ENCODE measurements around the gene NNAT.

NNAT gene

GRCh38 chr20:37516811-37517750 lies 4.0 kb upstream of the NNAT start:
- peaks cover 27% of the 10 kb centered on the region for H3K4me1 Mint-ChIP-seq
- ATAC-seq: no peak
- DNase-seq: no peak
- no peaks in the 10 kb centered on the region for H3K9me3 Mint-ChIP-seq
- no peaks in the 10 kb centered on the region for H3K27me3 Mint-ChIP-seq
- no peak overlapping the region for H3K27ac Mint-ChIP-seq
- H3K4me3 Mint-ChIP-seq: no peak overlapping the region

- Mint-ChIP-seq H3K4me3 (no peak overlapping the region), H3K27me3 (no peaks in the 10 kb centered on the region), H3K27ac (peak overlapping the region in 1 of 2 donors; percentile 34), H3K9me3 (no peaks in the 10 kb centered on the region), H3K4me1 (peaks cover 31% of the 10 kb centered on the region)
- ATAC-seq (no peak), DNase-seq (no peak)
These were observed 3.0 kb upstream of the NNAT start for GRCh38 chr20:37518059-37518458.

- no peak for ATAC-seq
- Mint-ChIP-seq H3K27ac (peak overlapping the region; percentile 57 to 68), H3K27me3 (no peaks in the 10 kb centered on the region), H3K4me3 (no peak overlapping the region), H3K4me1 (peaks cover 38% of the 10 kb centered on the region), H3K9me3 (no peaks in the 10 kb centered on the region)
- DNase-seq: no peak
These were observed 2.2 kb upstream of the NNAT start for GRCh38 chr20:37518606-37519507.

GRCh38 chr20:37519508-37520418 lies 1.3 kb upstream of the NNAT start:
- peaks cover 48% of the 10 kb centered on the region for H3K4me1 Mint-ChIP-seq
- peak overlapping the region in 1 of 2 donors; percentile 86 for H3K4me3 Mint-ChIP-seq
- no peaks in the 10 kb centered on the region for H3K9me3 Mint-ChIP-seq
- DNase-seq: no peak
- H3K27me3 Mint-ChIP-seq: no peaks in the 10 kb centered on the region
- H3K27ac Mint-ChIP-seq: peak overlapping the region in 1 of 2 donors; percentile 68
- no peak for ATAC-seq

- Mint-ChIP-seq H3K27me3 (no peaks in the 10 kb centered on the region), H3K27ac (no peak overlapping the region), H3K9me3 (no peaks in the 10 kb centered on the region), H3K4me3 (peak overlapping the region; percentile 17 to 86), H3K4me1 (peaks cover 55% of the 10 kb centered on the region)
- DNase-seq (no peak), ATAC-seq (no peak)
These were observed 563 bp upstream of the NNAT start for GRCh38 chr20:37520419-37520955.

- no peak for ATAC-seq
- no peak for DNase-seq
- Mint-ChIP-seq H3K27ac (no peak overlapping the region), H3K9me3 (no peaks in the 10 kb centered on the region), H3K27me3 (no peaks in the 10 kb centered on the region), H3K4me3 (no peak overlapping the region), H3K4me1 (peaks cover 65% of the 10 kb centered on the region)
These were observed 1.4 kb downstream of the NNAT start for GRCh38 chr20:37522260-37523011.

- Mint-ChIP-seq H3K27me3 (no peaks in the 10 kb centered on the region), H3K27ac (no peak overlapping the region), H3K4me3 (no peak overlapping the region), H3K9me3 (no peaks in the 10 kb centered on the region), H3K4me1 (peaks cover 64% of the 10 kb centered on the region)
- ATAC-seq: no peak
- DNase-seq: no peak
These were observed 2.0 kb downstream of the NNAT start for GRCh38 chr20:37523012-37523391.

- DNase-seq (no peak), ATAC-seq (no peak)
- peaks cover 71% of the 10 kb centered on the region for H3K4me1 Mint-ChIP-seq
- no peak overlapping the region for H3K27ac Mint-ChIP-seq
- H3K4me3 Mint-ChIP-seq: peak overlapping the region in 1 of 2 donors; percentile 2
- H3K9me3 Mint-ChIP-seq: no peaks in the 10 kb centered on the region
- H3K27me3 Mint-ChIP-seq: no peaks in the 10 kb centered on the region
These were observed 3.1 kb downstream of the NNAT start for GRCh38 chr20:37523911-37524700.

GRCh38 chr20:37524859-37525708 lies 4.0 kb downstream of the NNAT start:
- H3K4me3 Mint-ChIP-seq: peak overlapping the region; percentile 22 to 94
- peaks cover 70% of the 10 kb centered on the region for H3K4me1 Mint-ChIP-seq
- H3K27me3 Mint-ChIP-seq: no peaks in the 10 kb centered on the region
- H3K9me3 Mint-ChIP-seq: no peaks in the 10 kb centered on the region
- no peak overlapping the region for H3K27ac Mint-ChIP-seq
- DNase-seq (peak; percentile 16 to 31), ATAC-seq (peak; percentile 51)

- Mint-ChIP-seq H3K4me3 (peak overlapping the region; percentile 89 to 94), H3K27me3 (no peaks in the 10 kb centered on the region), H3K9me3 (no peaks in the 10 kb centered on the region), H3K4me1 (peaks cover 63% of the 10 kb centered on the region), H3K27ac (no peak overlapping the region)
- no peak for DNase-seq
- no peak for ATAC-seq
These were observed 4.8 kb downstream of the NNAT start for GRCh38 chr20:37525810-37526209.

- H3K27ac Mint-ChIP-seq: peak overlapping the region in 1 of 2 donors; percentile 5
- H3K4me3 Mint-ChIP-seq: peak overlapping the region; percentile 89 to 94
These were observed 5.3 kb downstream of the NNAT start for GRCh38 chr20:37526238-37526838.

GRCh38 chr20:37526839-37527637 lies 6.0 kb downstream of the NNAT start:
- ATAC-seq: no peak
- H3K9me3 Mint-ChIP-seq: no peaks in the 10 kb centered on the region
- peaks cover 55% of the 10 kb centered on the region for H3K4me1 Mint-ChIP-seq
- peak overlapping the region; percentile 89 to 94 for H3K4me3 Mint-ChIP-seq
- H3K27me3 Mint-ChIP-seq: no peaks in the 10 kb centered on the region
- peak overlapping the region; percentile 100 for H3K27ac Mint-ChIP-seq
- DNase-seq: no peak

More at GRCh38 chr20:37526238-37526838, 5.3 kb downstream of the NNAT start:
- ATAC-seq (no peak), DNase-seq (no peak)
- H3K9me3 Mint-ChIP-seq: no peaks in the 10 kb centered on the region
- H3K4me1 Mint-ChIP-seq: peaks cover 62% of the 10 kb centered on the region
- H3K27me3 Mint-ChIP-seq: no peaks in the 10 kb centered on the region
